HepG2 (cell line): ENCODE data around the gene CCDC9B.

Source experiments
- CEBPB ChIP-seq: IDR thresholded peaks from 2 replicates; pipeline ENCODE4 v1.6.1; 2011; ENCODE audit warnings: low read depth, low read length, improper control_type of control experiment, borderline replicate concordance
- ELF4 ChIP-seq: sonication (generic); formaldehyde crosslinking; IDR thresholded peaks from 2 replicates; pipeline ENCODE4 v1.5.0; 2020; ENCODE audit warnings: missing genetic modification reagents, mild to moderate bottlenecking, moderate library complexity, borderline replicate concordance
- NR3C1 ChIP-seq: sonication (generic); formaldehyde crosslinking; IDR thresholded peaks from 2 replicates; pipeline ENCODE4 v1.4.0; 2020; ENCODE audit warnings: missing genetic modification reagents
- TF ChIP-seq, protein P1 (sequence below): sonication (generic); formaldehyde crosslinking; IDR thresholded peaks from 2 replicates; pipeline ENCODE4 v1.8.0; 2022; ENCODE audit warnings: mild to moderate bottlenecking, missing genetic modification reagents, moderate library complexity

DNA sequence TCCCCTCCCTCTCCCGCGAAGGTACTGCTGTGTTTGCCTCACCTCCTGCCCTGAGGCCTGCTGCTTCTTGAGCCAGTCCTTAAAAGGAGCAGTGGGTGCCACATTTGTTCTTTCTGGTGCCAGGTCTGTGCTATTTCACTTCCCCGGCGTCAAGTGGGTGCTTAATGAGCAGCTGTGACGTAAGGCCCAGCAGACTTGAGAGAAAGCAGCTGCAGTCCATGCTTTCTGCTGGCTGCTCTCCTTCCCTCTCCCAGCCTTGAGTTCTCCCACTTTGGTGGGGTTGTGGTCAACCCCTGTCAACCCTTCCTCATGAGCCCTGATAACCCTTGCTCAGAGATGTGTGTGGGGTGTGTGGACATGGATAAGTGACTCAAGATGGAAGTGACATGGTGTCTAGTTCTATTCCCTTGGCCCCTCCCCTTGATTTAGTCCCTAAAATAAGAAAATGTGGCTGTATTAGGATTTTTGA lies 10.3 kb downstream of the CCDC9B start:
- TF ChIP-seq, protein P1, sequence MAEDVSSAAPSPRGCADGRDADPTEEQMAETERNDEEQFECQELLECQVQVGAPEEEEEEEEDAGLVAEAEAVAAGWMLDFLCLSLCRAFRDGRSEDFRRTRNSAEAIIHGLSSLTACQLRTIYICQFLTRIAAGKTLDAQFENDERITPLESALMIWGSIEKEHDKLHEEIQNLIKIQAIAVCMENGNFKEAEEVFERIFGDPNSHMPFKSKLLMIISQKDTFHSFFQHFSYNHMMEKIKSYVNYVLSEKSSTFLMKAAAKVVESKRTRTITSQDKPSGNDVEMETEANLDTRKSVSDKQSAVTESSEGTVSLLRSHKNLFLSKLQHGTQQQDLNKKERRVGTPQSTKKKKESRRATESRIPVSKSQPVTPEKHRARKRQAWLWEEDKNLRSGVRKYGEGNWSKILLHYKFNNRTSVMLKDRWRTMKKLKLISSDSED (CRISPR knock-in tag) = no peak
- TF ChIP-seq NR3C1 (CRISPR knock-in tag) (no peak), ELF4 (no peak), CEBPB (no peak)
